Right lobe of liver (tissue), 6 donors: ENCODE results near the gene DDI2. TPM values are rescaled to one million over a fixed set of nuclear protein-coding genes. Genes with fewer than 3 reads are reported as not detected.

ENCODE experiments used
- ATAC-seq, 4 donors: fragments of 200-7000 bp; cut with Tn5 transposase; one replicate each; pipeline ENCODE4 v1.9.1; 2020; ENCODE audit warnings: mild to moderate bottlenecking in 4 of 4, moderate library complexity in 4 of 4
- DNase-seq, 3 donors: peaks; one replicate each; pipeline ENCODE4 v3.0.0-alpha.2; 2020
- H3K27ac ChIP-seq, 3 donors: fragments of 200-600 bp; one replicate each; pipeline ENCODE4 v1.8.0; 2022
- H3K27me3 ChIP-seq, 2 donors: fragments of 200-600 bp; one replicate each; pipeline ENCODE4 v1.8.0; 2022
- H3K36me3 ChIP-seq, 4 donors: fragments of 200-600 bp; sonication (generic) in 1 of 4; one replicate each; pipeline versions ENCODE4 v1.5.1 to v1.8.0; 2017 to 2022; ENCODE audit warnings: control low read depth in 1 of 4
- H3K4me1 ChIP-seq, 4 donors: fragments of 200-600 bp; sonication (generic) in 1 of 4; one replicate each; pipeline versions ENCODE4 v1.5.1 to v1.8.0; 2017 to 2022; ENCODE audit warnings: control low read depth in 1 of 4
- H3K4me3 ChIP-seq, 3 donors: fragments of 200-600 bp; one replicate each; pipeline ENCODE4 v1.8.0; 2022
- H3K9me3 ChIP-seq, 4 donors: fragments of 200-600 bp; sonication (generic) in 1 of 4; one replicate each; pipeline versions ENCODE4 v1.5.1 to v1.8.0; 2017 to 2022; ENCODE audit warnings: control low read depth in 1 of 4
- POLR2A ChIP-seq: fragments of 450-650 bp; IDR thresholded peaks from one replicate; pipeline ENCODE4 v1.6.1; 2017; ENCODE audit warnings: antibody characterized with exemption, mild to moderate bottlenecking
- WGBS: methylation state at CpG from one replicate; pipeline ENCODE4 v1.1.6; 2018; ENCODE audit warnings: low coverage, low lambda C conversion rate; ENCODE audit not compliant: insufficient coverage; ENCODE audit errors: missing lambda C conversion rate; 5-methylcytosine and 5-hydroxymethylcytosine counted together
- intact Hi-C, 2 donors: fragments of 100-400 bp; cut with DNase I; formaldehyde crosslinking; loops; one replicate each; pipeline versions ENCODE4 v1.11.2 to v1.14.1; 2022
- total RNA-seq, 6 experiments: library from RNA; depleted of rRNA in 2 of 6; stranded (reverse); fragments of >200 nt in 2 of 6; fragmentation: NEBNext Ultra II Directional in 3 of 6; extraction: Animal tissue kit (Norgen Biotek cat#: 25700) in 3 of 6; gene quantifications; one replicate each; pipeline versions ENCODE4 v1.1.0 to v1.2.4, GENCODE V29; 2016 to 2023
- TF ChIP-seq, protein P1 (sequence below), 4 donors: fragments of 200-600 bp in 3 of 4; fragments of 450-650 bp in 1 of 4; IDR thresholded peaks; one replicate each; pipeline versions ENCODE4 v1.5.1 to v1.8.0; 2016 to 2022; ENCODE audit warnings: antibody characterized with exemption in 4 of 4, mild to moderate bottlenecking in 2 of 4
- donor health status: DM: no; HTN: yes; CAD: no.
- donor health status: DM: no; HTN: no; CAD: no.
- donor health status: DM: no; HTN: no; CAD: no.
- donor health status: DM: no; HTN: yes; CAD: no.
- donor health status: DM: no; HTN: yes; CAD: no.

The DDI2 gene
- total RNA-seq, 6 experiments from 2014 or later = 24.9 to 70.0 (median 42.9) TPM

- Histone ChIP-seq H3K4me3 (no peak overlapping the region), H3K9me3 (no peaks in the 10 kb centered on the region), H3K27me3 (no peaks in the 10 kb centered on the region), H3K27ac (peak overlapping the region in 1 of 3 donors; percentile 63), H3K36me3 (no peaks in the 10 kb centered on the region), H3K4me1 (peaks cover 0 to 24% (median 0%) of the 10 kb centered on the region in 4 donors)
- ATAC-seq = peak; percentile 43 to 61 (median 53)
- 45% methylated on average over 10 of the region's 11 CpGs for WGBS
- no peak for DNase-seq
- intact Hi-C loops = no loop called here
- TF ChIP-seq POLR2A = no peak
- TF ChIP-seq, protein P1, sequence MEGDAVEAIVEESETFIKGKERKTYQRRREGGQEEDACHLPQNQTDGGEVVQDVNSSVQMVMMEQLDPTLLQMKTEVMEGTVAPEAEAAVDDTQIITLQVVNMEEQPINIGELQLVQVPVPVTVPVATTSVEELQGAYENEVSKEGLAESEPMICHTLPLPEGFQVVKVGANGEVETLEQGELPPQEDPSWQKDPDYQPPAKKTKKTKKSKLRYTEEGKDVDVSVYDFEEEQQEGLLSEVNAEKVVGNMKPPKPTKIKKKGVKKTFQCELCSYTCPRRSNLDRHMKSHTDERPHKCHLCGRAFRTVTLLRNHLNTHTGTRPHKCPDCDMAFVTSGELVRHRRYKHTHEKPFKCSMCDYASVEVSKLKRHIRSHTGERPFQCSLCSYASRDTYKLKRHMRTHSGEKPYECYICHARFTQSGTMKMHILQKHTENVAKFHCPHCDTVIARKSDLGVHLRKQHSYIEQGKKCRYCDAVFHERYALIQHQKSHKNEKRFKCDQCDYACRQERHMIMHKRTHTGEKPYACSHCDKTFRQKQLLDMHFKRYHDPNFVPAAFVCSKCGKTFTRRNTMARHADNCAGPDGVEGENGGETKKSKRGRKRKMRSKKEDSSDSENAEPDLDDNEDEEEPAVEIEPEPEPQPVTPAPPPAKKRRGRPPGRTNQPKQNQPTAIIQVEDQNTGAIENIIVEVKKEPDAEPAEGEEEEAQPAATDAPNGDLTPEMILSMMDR (IDR thresholded peaks at IDR 0.05) = no peak
Observed at GRCh38 chr1:15605398-15606383, 11.6 kb upstream of the DDI2 start.

DNA sequence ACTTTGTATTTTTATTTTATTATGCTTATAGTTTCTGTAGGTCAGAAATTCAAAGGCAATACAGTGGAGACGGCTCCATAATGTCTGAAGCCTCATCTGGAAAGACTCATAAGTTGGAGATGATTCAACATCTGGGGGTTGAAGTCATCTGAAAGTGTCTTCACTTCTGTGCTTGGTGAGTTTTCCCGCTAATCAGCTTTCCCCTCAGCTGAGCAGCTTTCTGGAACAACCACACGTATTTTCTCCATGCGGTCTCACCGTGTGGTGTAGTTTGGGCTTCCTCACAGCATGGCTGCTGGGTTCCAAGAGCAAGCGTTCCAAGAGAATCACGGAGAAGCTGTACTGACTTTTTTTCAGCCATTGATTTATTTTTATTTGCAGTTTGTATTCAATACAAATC is 7.6 kb upstream of the DDI2 start:
- 88% methylated on average over 7 of the region's 7 CpGs for WGBS
- TF ChIP-seq POLR2A = no peak
- TF ChIP-seq, protein P1 (IDR thresholded peaks at IDR 0.05) = no peak
- Histone ChIP-seq H3K4me1 (peaks cover 0 to 17% (median 0%) of the 10 kb centered on the region in 4 donors), H3K27ac (no peak overlapping the region), H3K27me3 (no peaks in the 10 kb centered on the region), H3K4me3 (no peak overlapping the region), H3K36me3 (no peaks in the 10 kb centered on the region), H3K9me3 (no peaks in the 10 kb centered on the region)
- no peak for DNase-seq
- intact Hi-C loops = no loop called here
- ATAC-seq = no peak

DNA sequence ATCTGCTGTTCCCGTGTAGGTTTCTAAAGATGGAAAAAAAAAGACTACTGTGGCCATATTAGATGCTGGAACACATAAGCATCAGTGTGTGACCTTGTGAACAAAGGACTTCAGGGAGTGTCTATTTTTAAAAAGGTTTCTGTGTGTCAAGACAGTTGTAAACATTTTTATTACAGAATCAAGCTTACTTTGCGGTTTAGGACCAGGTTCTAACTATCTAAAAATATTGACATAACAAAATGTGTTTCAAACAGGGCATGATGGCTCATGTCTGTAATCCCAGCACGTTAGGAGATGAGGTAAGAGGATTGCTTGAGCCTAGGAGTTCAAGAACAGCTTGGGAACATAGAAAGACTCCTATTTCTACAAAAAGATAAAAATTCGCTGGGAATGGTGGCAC is 7.1 kb upstream of the DDI2 start:
- no peaks in the 10 kb centered on the region for H3K27me3 ChIP-seq
- DNase-seq = no peak
- H3K9me3 ChIP-seq = no peaks in the 10 kb centered on the region
- peaks cover 0 to 11% (median 0%) of the 10 kb centered on the region in 4 donors for H3K4me1 ChIP-seq
- no peaks in the 10 kb centered on the region for H3K36me3 ChIP-seq
- intact Hi-C loops = no loop called here
- WGBS = 48% methylated on average over 4 of the region's 4 CpGs
- no peak overlapping the region for H3K27ac ChIP-seq
- no peak for ATAC-seq
- H3K4me3 ChIP-seq = no peak overlapping the region
- TF ChIP-seq POLR2A = no peak
- TF ChIP-seq, protein P1 (IDR thresholded peaks at IDR 0.05) = no peak

DNA sequence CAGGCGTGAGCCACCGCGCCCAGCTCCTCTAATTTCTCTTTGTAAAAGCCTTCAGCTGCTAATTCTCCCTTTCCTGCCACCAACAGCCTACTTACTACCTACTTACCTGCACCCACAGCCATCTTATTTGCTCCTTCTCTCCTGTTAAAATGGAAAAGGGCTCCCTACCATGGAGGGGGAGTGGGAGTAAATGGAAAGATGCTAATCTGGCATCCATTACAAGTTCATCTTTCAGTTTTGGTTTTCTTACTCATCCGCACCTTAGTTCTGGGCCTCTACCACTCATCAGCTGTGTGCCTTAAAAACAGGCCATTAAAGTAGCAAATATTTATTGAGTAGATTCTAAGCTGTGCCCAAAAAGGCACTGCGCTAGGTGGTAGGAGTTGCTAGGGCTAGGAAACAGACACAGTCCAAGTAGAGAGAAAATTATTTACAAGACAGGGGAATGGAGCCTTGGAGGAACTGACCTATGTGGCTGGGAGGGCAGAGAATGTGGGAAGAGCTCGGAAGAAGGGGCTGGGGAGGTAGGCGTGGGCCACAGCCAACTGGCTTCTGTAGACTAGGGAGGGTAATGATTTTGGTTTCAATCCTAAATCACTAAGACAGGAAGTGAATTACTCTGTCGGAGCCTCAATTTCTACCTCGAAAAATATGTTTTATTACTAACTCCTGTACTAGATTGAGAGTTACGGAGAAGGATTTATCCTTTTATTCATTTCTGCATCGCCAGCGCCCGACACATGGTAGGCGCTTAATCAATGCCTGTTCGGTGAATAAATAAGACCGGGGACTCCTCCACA is 685 bp upstream of the DDI2 start:
- TF ChIP-seq, protein P1 (IDR thresholded peaks at IDR 0.05) = no peak
- no peak for TF ChIP-seq POLR2A
- peak; percentile 2 to 6 (median 4) for ATAC-seq
- no peaks in the 10 kb centered on the region for H3K36me3 ChIP-seq
- H3K27ac ChIP-seq = peak overlapping the region; percentile 18 to 96 (median 72)
- no peaks in the 10 kb centered on the region for H3K27me3 ChIP-seq
- DNase-seq = no peak
- intact Hi-C loops = no loop called here
- WGBS = 16% methylated on average over 14 of the region's 16 CpGs
- no peaks in the 10 kb centered on the region for H3K9me3 ChIP-seq
- peak overlapping the region; percentile 46 to 100 (median 99) for H3K4me3 ChIP-seq
- peaks cover 0 to 39% (median 12%) of the 10 kb centered on the region in 4 donors for H3K4me1 ChIP-seq
